HepG2 (cell line): ENCODE measurements around the gene CA7. TPM values are rescaled to one million over a fixed set of nuclear protein-coding genes. Genes with fewer than 3 reads are reported as not detected.
A peak's percentile ranks its signal among the peaks of the same experiment; 100 is the strongest.

Experiments
- AGO2 ChIP-seq: fragments of 200-400 bp; formaldehyde crosslinking; optimal IDR thresholded peaks from 2 replicates; pipeline ENCODE3; 2017; ENCODE audit warnings: mild to moderate bottlenecking, low read depth, low read length, moderate library complexity
- ARID4A ChIP-seq: sonication (generic); formaldehyde crosslinking; IDR thresholded peaks from 2 replicates; pipeline ENCODE4 v1.5.0; 2020; ENCODE audit warnings: mild to moderate bottlenecking, missing genetic modification reagents, borderline replicate concordance
- ATF6 ChIP-seq: sonication (generic); formaldehyde crosslinking; conservative IDR thresholded peaks from 2 replicates; pipeline ENCODE4 v1.4.0; 2020; ENCODE audit warnings: missing genetic modification reagents
- CHD4 ChIP-seq: fragments of 200-600 bp; sonication (generic); IDR thresholded peaks from 2 replicates; pipeline ENCODE4 v1.7.0; 2017; ENCODE audit warnings: mild to moderate bottlenecking, low read length, borderline replicate concordance
- DR1 ChIP-seq: sonication (generic); formaldehyde crosslinking; IDR thresholded peaks from 2 replicates; pipeline ENCODE4 v1.8.0; 2021; ENCODE audit warnings: mild to moderate bottlenecking, missing genetic modification reagents, inconsistent platforms
- KDM5A ChIP-seq: fragments of 200-600 bp; sonication (generic); IDR thresholded peaks from 2 replicates; pipeline ENCODE4 v1.7.0; 2018; ENCODE audit warnings: antibody characterized with exemption, mild to moderate bottlenecking, low read length, borderline replicate concordance
- KLF15 ChIP-seq: sonication (generic); formaldehyde crosslinking; IDR thresholded peaks from 2 replicates; pipeline ENCODE4 v1.8.1; 2023; ENCODE audit warnings: borderline replicate concordance, mild to moderate bottlenecking, inconsistent platforms, missing genetic modification reagents, mixed read lengths
- KLF16 ChIP-seq, 2 experiments: sonication (generic) in 1 of 2; formaldehyde crosslinking in 1 of 2; IDR thresholded peaks; 2 replicates each; pipeline versions ENCODE4 v1.6.1 to v1.8.0; 2016 to 2023; ENCODE audit warnings: missing genetic modification reagents in 2 of 2, missing compliant biosample characterization in 1 of 2
- NFKB2 ChIP-seq: sonication (generic); formaldehyde crosslinking; IDR thresholded peaks from 2 replicates; pipeline ENCODE4 v1.4.0; 2020; ENCODE audit warnings: missing genetic modification reagents, borderline replicate concordance
- SNAI1 ChIP-seq: sonication (generic); formaldehyde crosslinking; IDR thresholded peaks from 2 replicates; pipeline ENCODE4 v1.5.0; 2020; ENCODE audit warnings: mild to moderate bottlenecking, missing genetic modification reagents, borderline replicate concordance
- ZBTB40 ChIP-seq, 2 experiments: fragments of 450-650 bp in 1 of 2; sonication (generic) in 1 of 2; formaldehyde crosslinking in 1 of 2; IDR thresholded peaks; 2 replicates each; pipeline versions ENCODE4 v1.6.1 to v1.8.0; 2016 to 2022; ENCODE audit warnings: antibody characterized with exemption in 1 of 2, mild to moderate bottlenecking in 1 of 2, missing genetic modification reagents in 1 of 2
- ZFY ChIP-seq: sonication (generic); formaldehyde crosslinking; IDR thresholded peaks from 2 replicates; pipeline ENCODE4 v1.4.0; 2020; ENCODE audit warnings: missing genetic modification reagents
- ZIK1 ChIP-seq: sonication (generic); formaldehyde crosslinking; IDR thresholded peaks from 2 replicates; pipeline ENCODE4 v1.5.0; 2020; ENCODE audit warnings: mild to moderate bottlenecking, low read depth, missing genetic modification reagents, borderline replicate concordance
- ZNF382 ChIP-seq: sonication (generic); formaldehyde crosslinking; IDR thresholded peaks from 2 replicates; pipeline ENCODE4 v1.5.0; 2020; ENCODE audit warnings: missing genetic modification reagents, mild to moderate bottlenecking, borderline replicate concordance
- polyA plus RNA-seq, 8 experiments: library from polyadenylated mRNA; depleted of rRNA in 3 of 8; stranded (reverse) in 7 of 8; unstranded in 1 of 8; fragments of >200 nt; fragmentation: Illumina TruSeq in 4 of 8; extraction: Trizol in 4 of 8; gene quantifications; 2 replicates each; pipeline versions ENCODE4 v1.2.1 to v1.2.3, GENCODE V29; 2011 to 2016; ENCODE audit warnings: low read depth in 4 of 8, missing spikeins in 1 of 8, mixed read lengths in 1 of 8; ENCODE audit not compliant: insufficient read depth in 1 of 8
- total RNA-seq, 5 experiments: library from RNA; depleted of rRNA; stranded (reverse); fragments of >200 nt; fragmentation: Illumina TruSeq; extraction: Trizol; gene quantifications; 2 replicates each; pipeline ENCODE4 v1.2.3, GENCODE V29; 2016; ENCODE audit warnings: low read depth in 1 of 5

CA7 gene
- total and polyA plus RNA-seq, 2 of the 13 experiments (the other 11 are each of a cell fraction or from before 2014, with no cell fraction given), result not detected

DNA sequence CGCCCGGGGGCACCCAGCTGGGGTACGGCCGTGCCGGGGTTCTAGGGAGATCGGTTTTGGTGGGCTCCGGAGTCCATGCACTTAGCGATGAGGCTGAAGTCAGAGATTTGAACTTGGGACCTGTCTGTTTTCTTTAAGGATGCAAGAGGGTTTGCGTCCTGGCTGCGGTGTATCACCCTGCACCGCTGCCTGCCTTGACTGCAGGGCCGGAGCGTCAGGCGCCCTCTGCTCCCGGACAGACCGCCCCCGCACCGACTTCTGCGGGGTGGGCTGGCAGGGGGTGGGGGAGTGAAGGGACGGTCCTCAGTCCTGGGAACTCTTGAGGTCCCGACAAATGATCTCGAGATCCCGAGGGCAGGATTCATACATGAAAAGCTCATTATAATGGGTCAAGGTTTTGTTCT lies 36.8 kb downstream of the CA7 start (continued):
- TF ChIP-seq ARID4A (CRISPR knock-in tag) (no peak), SNAI1 (CRISPR knock-in tag) (no peak), AGO2 (no peak), ZFY (CRISPR knock-in tag) (no peak), DR1 (CRISPR knock-in tag) (no peak), KLF15 (CRISPR knock-in tag) (no peak), KLF16 (CRISPR knock-in tag; IDR thresholded peaks at IDR 0.05) (no peak), ZNF382 (no peak), ZBTB40 (IDR thresholded peaks at IDR 0.05) (no peak), ZBTB40 (CRISPR knock-in tag; IDR thresholded peaks at IDR 0.05) (peak; percentile 2; the same call in 1 of the 2 replicates), NFKB2 (CRISPR knock-in tag) (peak; percentile 13; the same call in 1 of the 2 replicates), ATF6 (CRISPR knock-in tag) (no peak), ZIK1 (CRISPR knock-in tag) (no peak), KDM5A (0 out of 2 replicates have a peak, but pooled peaks have one; percentile 12), CHD4 (no peak)
